Keratinocyte (primary cell): Measurements from ENCODE around the gene NUP107. TPM values are rescaled to one million over a fixed set of nuclear protein-coding genes. Genes with fewer than 3 reads are reported as not detected.

Source experiments
- DNase-seq: peaks from one replicate; pipeline ENCODE4 v3.0.0-alpha.2; 2011; ENCODE audit warnings: low read depth, missing footprints, low spot score
- FAIRE-seq: peaks from 2 replicates; lab custom pipeline; 2011; peaks lifted over from hg19 to GRCh38; lab: Jason Lieb, UNC
- H2AFZ ChIP-seq: 2 replicates; pipeline ENCODE4 v1.6.0; 2012; ENCODE audit warnings: low read length, control low read depth, inconsistent platforms; ENCODE audit not compliant: control insufficient read depth
- H3K27ac ChIP-seq: 2 replicates; pipeline ENCODE4 v1.5.1; 2011; ENCODE audit warnings: low read length; ENCODE audit not compliant: control insufficient read depth, insufficient read depth
- H3K27me3 ChIP-seq: 3 replicates; pipeline ENCODE4 v1.6.0; 2011; ENCODE audit warnings: low read length; ENCODE audit not compliant: control insufficient read depth, insufficient read depth; ENCODE audit errors: extremely low read depth
- H3K36me3 ChIP-seq, 2 experiments: 2 replicates in 1 of 2; 3 replicates in 1 of 2; pipeline ENCODE4 v1.5.1; 2011; ENCODE audit warnings: low read length in 2 of 2, mild to moderate bottlenecking in 1 of 2; ENCODE audit not compliant: control insufficient read depth in 2 of 2, insufficient read depth in 2 of 2; ENCODE audit errors: extremely low read depth in 1 of 2
- H3K4me1 ChIP-seq: 3 replicates; pipeline ENCODE4 v1.5.1; 2011; ENCODE audit warnings: low read length; ENCODE audit not compliant: control insufficient read depth, insufficient read depth; ENCODE audit errors: extremely low read depth
- H3K4me2 ChIP-seq: 3 replicates; pipeline ENCODE4 v1.6.0; 2011; ENCODE audit warnings: low read depth, low read length; ENCODE audit not compliant: control insufficient read depth, insufficient read depth; ENCODE audit errors: extremely low read depth
- H3K4me3 ChIP-seq, 3 experiments: fragments of 200-600 bp in 1 of 3; sonication (generic) in 1 of 3; 2 replicates in 2 of 3; 3 replicates in 1 of 3; pipeline ENCODE4 v1.5.1; 2011 to 2016; ENCODE audit warnings: low read length in 3 of 3, mild to moderate bottlenecking in 3 of 3, control low read depth in 2 of 3, inconsistent platforms in 1 of 3, low read depth in 1 of 3, mixed read lengths in 1 of 3, mixed run types in 1 of 3, moderate library complexity in 1 of 3; ENCODE audit not compliant: control insufficient read depth in 2 of 3, insufficient read depth in 2 of 3; ENCODE audit errors: extremely low read depth in 1 of 3
- H3K79me2 ChIP-seq: 2 replicates; pipeline ENCODE4 v1.6.0; 2012; ENCODE audit warnings: low read length; ENCODE audit not compliant: control insufficient read depth, insufficient read depth
- H3K9ac ChIP-seq: 3 replicates; pipeline ENCODE4 v1.6.0; 2011; ENCODE audit warnings: low read length; ENCODE audit not compliant: control insufficient read depth, insufficient read depth; ENCODE audit errors: extremely low read depth
- H3K9me1 ChIP-seq: 3 replicates; pipeline ENCODE4 v1.6.0; 2011; ENCODE audit warnings: low read length; ENCODE audit not compliant: control insufficient read depth, insufficient read depth; ENCODE audit errors: extremely low read depth
- H3K9me3 ChIP-seq: 2 replicates; pipeline ENCODE4 v1.5.1; 2012; ENCODE audit warnings: low read depth, low read length; ENCODE audit not compliant: control insufficient read depth
- H4K20me1 ChIP-seq: 3 replicates; pipeline ENCODE4 v1.6.0; 2011; ENCODE audit warnings: low read length; ENCODE audit not compliant: control insufficient read depth, insufficient read depth; ENCODE audit errors: extremely low read depth
- CTCF ChIP-seq, 3 experiments: IDR thresholded peaks in 1 of 3; conservative IDR thresholded peaks in 1 of 3; optimal IDR thresholded peaks in 1 of 3; 2 replicates in 2 of 3; 3 replicates in 1 of 3; pipeline versions ENCODE3 to v1.5.1; 2011; ENCODE audit warnings: low read length in 3 of 3, mild to moderate bottlenecking in 3 of 3, moderate library complexity in 2 of 3, control low read depth in 1 of 3, inconsistent platforms in 1 of 3; ENCODE audit not compliant: insufficient read depth in 2 of 3; ENCODE audit errors: extremely low read depth in 1 of 3
- EZH2 ChIP-seq: IDR thresholded peaks from one replicate; pipeline ENCODE4 v1.6.1; 2012; ENCODE audit warnings: inconsistent platforms, mild to moderate bottlenecking, low read length, moderate library complexity
- dilution Hi-C: fragments of 300-500 bp; cut with MboI; formaldehyde crosslinking; loops from one replicate; pipeline ENCODE4 v1.7.0; 2020; ENCODE audit warnings: low sequenced_read_pairs; ENCODE audit not compliant: extremely low pct_ligation_motif_present
- polyA plus RNA-seq, 5 experiments: library from polyadenylated mRNA; depleted of rRNA in 3 of 5; stranded (reverse) in 3 of 5; stranded (forward) in 1 of 5; unstranded in 1 of 5; fragments of >200 nt; gene quantifications; 1 replicate in 1 of 5; 2 replicates in 3 of 5; 3 replicates in 1 of 5; pipeline versions ENCODE4 v1.2.1 to v1.2.3, GENCODE V29; 2011 to 2012; ENCODE audit warnings: missing spikeins in 2 of 5, low read depth in 1 of 5, low replicate concordance in 1 of 5

The NUP107 gene
- polyA plus RNA-seq, 1 donor (not counting 4 experiments of a cell fraction or from before 2014, with no cell fraction given), result 71.7 TPM

GRCh38 chr12:68785823-68786222 lies 99.0 kb downstream of the NUP107 start:
- no peak overlapping the region for H3K4me3 ChIP-seq
- no peak for FAIRE-seq
- no peaks in the 10 kb centered on the region for H4K20me1 ChIP-seq
- no peaks in the 10 kb centered on the region for H3K79me2 ChIP-seq
- no peak overlapping the region for H3K9ac ChIP-seq
- no peaks in the 10 kb centered on the region for H3K9me3 ChIP-seq
- peaks cover 33% of the 10 kb centered on the region for H3K4me1 ChIP-seq
- no peaks in the 10 kb centered on the region for H3K36me3 ChIP-seq
- DNase-seq, result no peak
- TF ChIP-seq CTCF (optimal IDR thresholded peaks at IDR 0.05 in 1 of 3, IDR thresholded peaks at IDR 0.05 in 1 of 3, conservative IDR thresholded peaks at IDR 0.05 in 1 of 3; ENCODE audit: extremely low read depth in 1 of 3, insufficient read depth in 2 of 3, low read length in 3 of 3), result no peak
- TF ChIP-seq EZH2, result no peak
- H3K27me3 ChIP-seq, result no peaks in the 10 kb centered on the region
- no peaks in the 10 kb centered on the region for H3K9me1 ChIP-seq
- peak overlapping the region; percentile 16 for H3K27ac ChIP-seq
- H3K4me2 ChIP-seq, result no peak overlapping the region
- H2AFZ ChIP-seq, result no peak overlapping the region
- dilution Hi-C loops, result no loop called here

GRCh38 chr12:68786929-68787328 lies 100.2 kb downstream of the NUP107 start:
- H2AFZ ChIP-seq, result no peak overlapping the region
- no peak overlapping the region for H3K9ac ChIP-seq
- H3K36me3 ChIP-seq, result no peaks in the 10 kb centered on the region
- H3K4me2 ChIP-seq, result no peak overlapping the region
- no peak overlapping the region for H3K4me3 ChIP-seq
- no peaks in the 10 kb centered on the region for H4K20me1 ChIP-seq
- H3K9me1 ChIP-seq, result no peaks in the 10 kb centered on the region
- no peaks in the 10 kb centered on the region for H3K9me3 ChIP-seq
- H3K4me1 ChIP-seq, result peaks cover 24% of the 10 kb centered on the region
- H3K27me3 ChIP-seq, result no peaks in the 10 kb centered on the region
- peak overlapping the region; percentile 47 for H3K27ac ChIP-seq
- no peaks in the 10 kb centered on the region for H3K79me2 ChIP-seq
- dilution Hi-C loops, result no loop called here
- TF ChIP-seq CTCF (optimal IDR thresholded peaks at IDR 0.05 in 1 of 3, IDR thresholded peaks at IDR 0.05 in 1 of 3, conservative IDR thresholded peaks at IDR 0.05 in 1 of 3; ENCODE audit: extremely low read depth in 1 of 3, insufficient read depth in 2 of 3, low read length in 3 of 3), result no peak
- TF ChIP-seq EZH2, result no peak
- FAIRE-seq (no peak), DNase-seq (no peak)
